Fibroblast of skin of left biceps (primary cell): ENCODE measurements around the gene EXT2.

Source experiments
- DNase-seq, 2 experiments: peaks; one replicate each; pipeline ENCODE4 v3.0.0-alpha.2; 2013; ENCODE audit warnings: low read depth in 2 of 2

Gene EXT2

GRCh38 chr11:44241851-44242250 is 146.4 kb downstream of the EXT2 start:
- DNase-seq = no peak

- DNase-seq = no peak
These were observed 147.6 kb downstream of the EXT2 start for GRCh38 chr11:44243086-44243485.

- peak in 1 of 2 experiments; percentile 33 for DNase-seq
These were observed 148.3 kb downstream of the EXT2 start for GRCh38 chr11:44243595-44244343.

GRCh38 chr11:44244639-44245310 is 149.3 kb downstream of the EXT2 start:
- DNase-seq = no peak

GRCh38 chr11:44246726-44247125 is 151.2 kb downstream of the EXT2 start:
- no peak for DNase-seq

GRCh38 chr11:44247508-44247907 is 152.0 kb downstream of the EXT2 start:
- DNase-seq = no peak

GRCh38 chr11:44248109-44248508 is 152.6 kb downstream of the EXT2 start:
- no peak for DNase-seq

- no peak for DNase-seq
These were observed 154.9 kb downstream of the EXT2 start for GRCh38 chr11:44250421-44250820.

- DNase-seq = no peak
These were observed 157.6 kb downstream of the EXT2 start for GRCh38 chr11:44252999-44253602.

GRCh38 chr11:44255406-44256071 is 160.1 kb downstream of the EXT2 start:
- DNase-seq = no peak

- no peak for DNase-seq
These were observed 161.3 kb downstream of the EXT2 start for GRCh38 chr11:44256673-44257291.

GRCh38 chr11:44257338-44258189 is 162.1 kb downstream of the EXT2 start:
- no peak for DNase-seq

GRCh38 chr11:44258190-44258489 is 162.7 kb downstream of the EXT2 start:
- DNase-seq = no peak

GRCh38 chr11:44258839-44259420 is 163.5 kb downstream of the EXT2 start:
- no peak for DNase-seq

GRCh38 chr11:44260081-44260480 is 164.6 kb downstream of the EXT2 start:
- no peak for DNase-seq

- no peak for DNase-seq
These were observed 166.5 kb downstream of the EXT2 start for GRCh38 chr11:44261800-44262591.

GRCh38 chr11:44263738-44264437 is 168.4 kb downstream of the EXT2 start:
- no peak for DNase-seq

- no peak for DNase-seq
These were observed 168.9 kb downstream of the EXT2 start for GRCh38 chr11:44264438-44264749.

- DNase-seq = no peak
These were observed 169.3 kb downstream of the EXT2 start for GRCh38 chr11:44264761-44265160.
